Testis (tissue), 2 donors: Measurements from ENCODE around the gene PEX11G.

ENCODE experiments used
- POLR2A ChIP-seq: fragments of 450-650 bp; IDR thresholded peaks from one replicate; pipeline ENCODE4 v1.6.1; 2017; ENCODE audit warnings: antibody characterized with exemption, mild to moderate bottlenecking, moderate library complexity
- TF ChIP-seq, protein P1 (sequence below), 3 experiments: fragments of 450-650 bp in 2 of 3; fragments of 200-600 bp in 1 of 3; sonication (generic) in 1 of 3; IDR thresholded peaks; one replicate each; pipeline ENCODE4 v1.5.1; 2016 to 2019; ENCODE audit warnings: antibody characterized with exemption in 3 of 3, mild to moderate bottlenecking in 2 of 3, moderate library complexity in 1 of 3

DNA sequence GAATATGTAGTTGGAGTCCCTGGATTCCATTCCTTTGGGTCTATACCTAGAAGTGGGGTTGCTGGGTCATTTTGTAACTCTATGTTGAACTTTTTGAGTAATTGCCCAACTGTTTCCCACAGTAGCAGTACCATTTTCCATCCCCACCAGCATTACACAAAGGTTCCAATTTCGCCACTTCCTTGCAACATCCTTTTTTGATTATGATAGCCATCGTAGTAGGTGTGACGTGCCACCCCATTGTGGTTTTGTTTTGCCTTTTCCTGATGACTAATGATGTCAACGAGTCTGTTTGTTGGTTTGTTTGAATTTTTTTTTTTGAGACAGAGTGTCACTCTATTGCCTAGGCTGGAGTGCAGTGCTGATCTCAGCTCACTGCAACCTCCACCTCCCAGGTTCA lies 3.3 kb upstream of the PEX11G start:
- no peak for TF ChIP-seq POLR2A
- TF ChIP-seq, protein P1, sequence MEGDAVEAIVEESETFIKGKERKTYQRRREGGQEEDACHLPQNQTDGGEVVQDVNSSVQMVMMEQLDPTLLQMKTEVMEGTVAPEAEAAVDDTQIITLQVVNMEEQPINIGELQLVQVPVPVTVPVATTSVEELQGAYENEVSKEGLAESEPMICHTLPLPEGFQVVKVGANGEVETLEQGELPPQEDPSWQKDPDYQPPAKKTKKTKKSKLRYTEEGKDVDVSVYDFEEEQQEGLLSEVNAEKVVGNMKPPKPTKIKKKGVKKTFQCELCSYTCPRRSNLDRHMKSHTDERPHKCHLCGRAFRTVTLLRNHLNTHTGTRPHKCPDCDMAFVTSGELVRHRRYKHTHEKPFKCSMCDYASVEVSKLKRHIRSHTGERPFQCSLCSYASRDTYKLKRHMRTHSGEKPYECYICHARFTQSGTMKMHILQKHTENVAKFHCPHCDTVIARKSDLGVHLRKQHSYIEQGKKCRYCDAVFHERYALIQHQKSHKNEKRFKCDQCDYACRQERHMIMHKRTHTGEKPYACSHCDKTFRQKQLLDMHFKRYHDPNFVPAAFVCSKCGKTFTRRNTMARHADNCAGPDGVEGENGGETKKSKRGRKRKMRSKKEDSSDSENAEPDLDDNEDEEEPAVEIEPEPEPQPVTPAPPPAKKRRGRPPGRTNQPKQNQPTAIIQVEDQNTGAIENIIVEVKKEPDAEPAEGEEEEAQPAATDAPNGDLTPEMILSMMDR (IDR thresholded peaks at IDR 0.05), result no peak
